Measurements from ENCODE around the gene MED27. TPM values are rescaled to one million over a fixed set of nuclear protein-coding genes. Genes with fewer than 3 reads are reported as not detected.

Gene MED27
- total and polyA plus RNA-seq, 10 of the 15 experiments (the other 5 are each of a cell fraction or from before 2014, with no cell fraction given) = 20.3 to 50.3 (median 35.5) TPM

- TF ChIP-seq REST (IDR thresholded peaks at IDR 0.05; ENCODE audit: low read depth, low read length) (no peak), CHD2 (IDR thresholded peaks at IDR 0.05; ENCODE audit: borderline replicate concordance, low read depth, low read length) (no peak), SIN3A (IDR thresholded peaks at IDR 0.05; ENCODE audit: low read depth, low read length) (no peak), SREBF2 (IDR thresholded peaks at IDR 0.05; ENCODE audit: low read length) (no peak), ASH2L (IDR thresholded peaks at IDR 0.05; ENCODE audit: borderline replicate concordance, low read depth) (no peak), RB1 (IDR thresholded peaks at IDR 0.05; ENCODE audit: borderline replicate concordance) (no peak), MEF2A (IDR thresholded peaks at IDR 0.05; ENCODE audit: insufficient read depth, low read depth, low read length) (no peak), RFX5 (IDR thresholded peaks at IDR 0.05; ENCODE audit: low read depth, low read length) (no peak), GABPA (IDR thresholded peaks at IDR 0.05; ENCODE audit: low read depth) (no peak), RAD21 (IDR thresholded peaks at IDR 0.05; ENCODE audit: insufficient read depth, low read depth, low read length) (no peak), NFXL1 (IDR thresholded peaks at IDR 0.05; ENCODE audit: borderline replicate concordance) (no peak), MYB (IDR thresholded peaks at IDR 0.05; ENCODE audit: borderline replicate concordance, low read depth, low read length) (no peak), NKRF (conservative IDR thresholded peaks at IDR 0.05) (no peak), HSF1 (IDR thresholded peaks at IDR 0.05; ENCODE audit: low read depth, low read length) (no peak), WRNIP1 (IDR thresholded peaks at IDR 0.05; ENCODE audit: borderline replicate concordance, low read depth, low read length) (no peak), ZBTB11 (CRISPR knock-in tag; IDR thresholded peaks at IDR 0.05) (no peak)
- TF ChIP-seq, protein P1, sequence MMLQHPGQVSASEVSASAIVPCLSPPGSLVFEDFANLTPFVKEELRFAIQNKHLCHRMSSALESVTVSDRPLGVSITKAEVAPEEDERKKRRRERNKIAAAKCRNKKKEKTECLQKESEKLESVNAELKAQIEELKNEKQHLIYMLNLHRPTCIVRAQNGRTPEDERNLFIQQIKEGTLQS (IDR thresholded peaks at IDR 0.05; ENCODE audit: borderline replicate concordance, extremely low read depth, low read depth, low read length) = no peak
- TF ChIP-seq, protein P2, sequence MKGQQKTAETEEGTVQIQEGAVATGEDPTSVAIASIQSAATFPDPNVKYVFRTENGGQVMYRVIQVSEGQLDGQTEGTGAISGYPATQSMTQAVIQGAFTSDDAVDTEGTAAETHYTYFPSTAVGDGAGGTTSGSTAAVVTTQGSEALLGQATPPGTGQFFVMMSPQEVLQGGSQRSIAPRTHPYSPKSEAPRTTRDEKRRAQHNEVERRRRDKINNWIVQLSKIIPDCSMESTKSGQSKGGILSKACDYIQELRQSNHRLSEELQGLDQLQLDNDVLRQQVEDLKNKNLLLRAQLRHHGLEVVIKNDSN (IDR thresholded peaks at IDR 0.05; ENCODE audit: borderline replicate concordance, extremely low read length, insufficient read depth, low read depth, low read length) = no peak
Measured at GRCh38 chr9:131950487-131950886, 129.2 kb downstream of the MED27 start (continued).
